ENCODE results near the gene DIP2A.

Gene DIP2A

DNA sequence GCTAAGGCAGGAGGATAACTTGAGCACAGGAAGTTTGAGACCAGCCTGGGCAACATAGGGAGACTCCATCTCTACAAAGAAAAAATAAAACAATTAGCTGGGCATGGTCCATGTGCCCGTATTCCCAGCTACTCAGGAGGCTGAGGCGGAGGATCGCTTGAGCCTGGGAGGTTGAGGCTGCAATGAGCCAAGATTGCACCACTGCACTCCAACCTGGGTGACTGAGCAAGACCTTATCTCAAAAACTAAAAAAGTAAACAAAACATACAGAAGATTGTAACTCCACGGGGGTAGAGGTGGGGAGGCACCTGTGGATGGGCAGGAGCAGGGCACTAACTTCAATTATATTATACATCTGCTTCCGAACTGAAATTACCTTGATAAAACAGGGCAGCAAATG, 141.6 kb downstream of the DIP2A start:
- no peak for DNase-seq

DNA sequence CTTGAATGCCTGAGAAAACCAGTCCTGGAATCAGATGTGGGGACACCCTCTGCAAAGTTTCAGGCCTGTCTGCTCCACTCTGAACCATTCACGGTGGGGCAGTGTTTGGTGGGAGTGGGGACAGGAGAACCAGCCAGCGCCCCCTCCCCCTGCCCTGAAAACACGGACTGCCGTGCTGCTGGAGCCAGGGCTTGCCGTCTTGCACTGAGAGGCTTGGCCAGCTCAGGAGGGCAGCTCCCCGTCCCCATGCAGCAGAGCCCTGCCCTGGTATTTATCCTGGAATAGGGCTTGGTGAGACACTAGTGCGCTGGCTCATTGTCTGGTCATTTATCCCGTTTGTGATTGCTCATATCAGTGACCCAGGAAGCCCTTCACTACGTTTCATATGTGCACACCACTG, 142.3 kb downstream of the DIP2A start:
- no peak for DNase-seq

DNA sequence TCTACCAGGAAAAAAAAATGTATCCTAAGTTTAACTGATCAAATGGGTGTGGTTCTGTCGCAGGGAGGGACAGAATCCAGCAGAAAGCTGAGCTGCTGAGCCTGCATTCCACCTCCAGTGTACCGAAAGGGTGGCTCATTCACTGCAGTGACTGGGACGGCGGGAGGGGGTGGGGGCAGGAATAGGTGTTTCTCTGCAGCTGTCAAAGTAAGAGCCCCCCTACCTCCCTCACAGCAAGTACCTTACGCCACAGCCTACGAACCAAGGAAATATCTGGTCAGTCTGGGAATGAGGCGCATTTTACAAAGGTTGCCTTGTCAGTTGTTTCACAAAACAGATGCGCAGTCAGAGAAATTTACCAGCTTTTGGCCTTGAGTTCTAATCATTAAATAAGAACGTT, 144.5 kb downstream of the DIP2A start:
- DNase-seq = no peak

DNA sequence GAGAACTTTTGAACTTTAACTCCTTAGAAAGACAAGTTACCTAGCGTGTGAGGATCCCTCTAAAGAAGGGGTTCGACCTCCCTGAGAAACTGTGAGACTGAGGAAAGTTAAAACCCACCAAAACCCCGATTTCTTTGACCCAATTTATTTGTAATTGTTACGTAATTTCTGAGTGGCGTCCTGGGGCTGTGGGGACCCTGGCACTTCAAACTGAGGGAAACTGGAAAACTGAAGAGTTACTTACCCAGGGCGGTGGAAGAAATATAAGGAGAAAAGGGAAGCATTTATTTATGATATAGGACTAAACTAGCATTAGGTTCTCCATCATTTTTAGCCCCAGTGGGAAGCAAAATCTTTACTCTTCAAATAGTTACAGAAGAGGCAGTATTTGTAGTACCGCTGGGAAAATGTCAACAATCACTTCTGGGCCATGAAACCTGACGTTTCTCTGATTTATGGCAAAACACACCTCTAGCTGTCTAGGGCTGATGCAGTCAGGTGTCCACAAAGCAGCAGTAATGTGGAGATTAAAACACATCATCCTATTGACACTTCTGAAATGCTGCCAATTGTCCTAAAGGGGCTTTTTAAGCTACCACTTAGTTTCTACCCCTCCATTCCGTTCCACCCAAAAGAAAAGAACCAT, 145.8 kb downstream of the DIP2A start:
- no peak for DNase-seq

DNA sequence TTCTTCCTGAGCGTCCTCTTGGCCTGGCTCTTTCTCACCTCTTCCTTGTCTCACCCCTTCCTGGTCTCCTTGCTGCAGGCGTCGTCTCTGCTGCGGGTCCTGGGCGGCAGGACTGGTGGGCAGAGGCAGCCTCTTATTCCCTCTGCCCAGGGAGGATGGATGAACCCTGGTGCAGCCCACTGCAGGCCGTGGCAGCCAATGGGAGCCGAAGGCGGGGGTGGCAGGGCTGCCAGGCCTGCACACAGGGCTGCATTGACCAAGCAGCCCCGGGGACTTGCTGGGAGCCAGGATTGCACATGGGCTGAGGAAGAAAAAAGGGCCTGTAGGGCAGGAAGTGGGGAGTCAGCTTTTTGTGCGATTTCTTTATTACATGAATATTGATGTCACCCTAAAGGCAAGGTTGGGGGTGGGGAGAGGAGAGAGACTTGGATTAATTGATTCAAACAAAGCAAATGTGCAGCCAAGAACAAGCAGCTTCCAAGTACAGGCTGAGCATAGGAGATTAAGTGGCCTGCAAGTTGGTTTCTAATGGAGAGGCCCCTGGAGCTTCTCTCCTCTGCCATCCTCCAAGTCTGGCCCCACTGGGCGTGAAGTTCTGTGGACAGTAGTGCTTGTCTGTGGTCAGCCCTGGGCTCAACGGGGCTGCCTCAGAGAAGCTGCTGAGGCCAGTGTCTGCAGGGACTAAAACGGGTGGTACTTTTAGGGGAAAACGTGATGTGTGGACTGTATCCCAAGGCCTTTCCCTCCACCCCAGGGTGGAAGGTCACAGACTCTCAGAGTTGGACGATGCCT, 146.5 kb downstream of the DIP2A start, which contains the start of gene S100B:
Gene S100B (minus strand): TSS at position 108 of the 792 bp plus-strand sequence. CDS start 2,667 bp downstream, outside the sequence.
- DNase-seq = no peak

DNA sequence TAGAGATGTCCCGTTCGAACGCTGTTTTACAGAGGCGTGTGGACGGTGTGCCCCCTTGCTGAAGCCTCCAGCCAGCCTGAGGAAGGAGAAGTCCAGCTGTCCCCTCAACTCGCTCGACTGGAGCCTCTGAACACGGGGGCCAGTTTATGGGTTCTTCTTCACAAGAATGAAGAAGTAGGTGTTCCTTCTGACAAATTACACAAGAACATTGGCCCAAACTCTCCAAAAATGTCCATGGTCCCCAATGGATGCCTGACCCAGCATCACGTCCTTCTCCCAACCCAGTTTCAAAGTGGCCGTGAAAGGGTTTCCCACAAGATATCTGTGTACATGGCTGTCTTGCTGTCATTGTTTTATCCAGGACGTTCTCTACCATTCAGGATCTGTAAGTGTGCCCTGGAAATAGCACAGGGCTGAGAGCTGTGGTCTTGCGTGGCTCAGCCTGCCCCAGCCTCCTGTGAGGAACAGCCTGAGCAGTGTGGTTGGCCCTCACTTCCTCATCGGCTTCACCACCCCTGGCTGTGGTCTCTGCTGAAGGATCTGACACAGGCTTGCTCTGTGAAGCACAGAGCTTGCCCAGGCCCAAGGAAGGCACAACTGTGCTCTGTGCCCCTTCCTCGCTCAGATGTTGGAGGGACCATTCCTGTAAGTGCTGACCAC, 147.2 kb downstream of the DIP2A start:
- peak; percentile 87 for DNase-seq

DNA sequence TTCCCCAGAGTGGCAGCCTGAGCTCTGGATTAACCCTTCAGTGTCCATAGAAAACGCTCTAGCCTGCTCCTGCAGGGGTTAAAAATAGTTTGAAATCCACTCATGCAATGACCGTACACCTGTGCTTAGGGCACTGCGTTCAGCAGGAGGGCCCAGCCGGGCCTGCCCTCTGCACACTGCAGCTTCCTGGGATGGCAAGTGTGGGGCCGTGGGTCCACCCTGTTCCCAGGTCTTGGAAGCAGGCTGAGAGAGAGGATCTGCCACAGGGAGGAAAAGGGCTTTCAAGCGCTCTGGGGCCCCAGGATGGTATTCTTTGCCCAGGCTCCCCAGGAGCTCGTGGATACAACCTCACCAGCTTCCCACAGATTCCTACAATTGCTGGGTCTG, 147.7 kb downstream of the DIP2A start:
- no peak for DNase-seq

DNA sequence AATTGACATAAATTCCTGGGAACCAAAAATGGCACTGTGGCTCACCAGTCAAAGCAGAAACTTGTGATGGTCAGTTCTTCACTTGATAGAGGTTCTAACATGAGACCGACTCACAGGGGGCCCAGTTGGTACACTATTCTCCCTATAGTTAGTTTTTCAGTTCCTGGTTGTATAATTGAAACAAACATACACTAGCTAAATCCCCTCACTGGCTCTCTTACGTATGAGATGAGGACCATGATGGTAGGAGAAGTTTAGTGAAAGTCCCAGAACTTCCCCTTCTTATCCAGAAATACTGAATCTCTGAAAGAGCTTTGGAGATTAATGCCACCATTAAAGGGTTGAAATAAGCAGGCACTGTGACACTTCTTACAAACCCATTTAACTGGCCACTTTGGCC, 148.9 kb downstream of the DIP2A start:
- DNase-seq = no peak

DNA sequence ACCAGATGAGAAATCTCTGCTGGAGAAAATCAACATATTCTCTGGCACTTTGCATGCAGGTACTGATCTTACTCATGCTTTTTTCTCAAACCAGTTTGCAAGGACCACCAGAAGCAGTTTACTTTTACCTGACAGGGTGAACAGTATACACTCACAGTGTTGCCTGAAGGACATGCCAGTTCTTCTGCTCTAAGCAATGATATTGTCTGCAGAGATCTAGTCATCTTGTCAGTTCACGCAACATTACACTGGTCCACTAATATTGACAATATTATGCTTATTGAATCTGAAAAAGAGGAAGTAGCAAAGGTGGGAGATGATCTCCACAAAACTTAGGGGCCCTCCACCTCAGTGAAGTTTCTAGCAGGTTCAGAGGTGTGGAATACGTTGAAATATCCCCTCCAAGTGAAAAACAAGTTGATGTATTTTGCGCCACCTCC, 150.0 kb downstream of the DIP2A start:
- DNase-seq = no peak

DNA sequence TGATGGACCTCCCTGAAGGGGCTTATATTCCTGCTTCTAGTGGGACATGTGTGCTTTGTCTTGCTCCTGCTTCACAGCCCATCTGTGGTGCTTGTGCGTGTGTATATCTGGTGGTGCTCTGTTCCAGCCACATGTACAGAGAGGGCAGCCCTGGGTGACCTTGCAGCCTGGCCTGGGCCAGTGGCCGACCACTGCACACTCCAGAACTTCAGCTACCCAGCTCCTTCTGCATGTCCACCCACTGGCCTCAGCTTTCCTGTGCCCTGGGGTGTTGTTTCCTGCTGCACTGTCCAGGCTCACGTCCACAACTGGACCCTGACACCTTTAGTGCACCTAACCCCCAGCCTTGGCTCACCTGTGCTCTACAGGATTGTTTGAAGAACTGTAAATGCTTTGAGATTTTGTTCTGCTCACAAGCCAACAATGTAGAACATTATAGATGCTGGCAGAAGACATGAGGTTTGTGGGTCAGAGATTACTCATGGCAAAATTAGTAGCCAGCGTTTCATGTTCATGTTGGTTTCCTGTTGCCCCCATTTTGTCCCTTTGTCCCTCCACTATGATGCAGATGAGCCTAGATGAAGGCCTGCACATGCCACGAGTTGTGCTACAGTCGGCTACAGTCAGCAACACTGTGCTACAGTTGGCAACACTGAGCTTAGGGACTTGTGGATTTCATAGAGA, 151.5 kb downstream of the DIP2A start:
- no peak for DNase-seq

DNA sequence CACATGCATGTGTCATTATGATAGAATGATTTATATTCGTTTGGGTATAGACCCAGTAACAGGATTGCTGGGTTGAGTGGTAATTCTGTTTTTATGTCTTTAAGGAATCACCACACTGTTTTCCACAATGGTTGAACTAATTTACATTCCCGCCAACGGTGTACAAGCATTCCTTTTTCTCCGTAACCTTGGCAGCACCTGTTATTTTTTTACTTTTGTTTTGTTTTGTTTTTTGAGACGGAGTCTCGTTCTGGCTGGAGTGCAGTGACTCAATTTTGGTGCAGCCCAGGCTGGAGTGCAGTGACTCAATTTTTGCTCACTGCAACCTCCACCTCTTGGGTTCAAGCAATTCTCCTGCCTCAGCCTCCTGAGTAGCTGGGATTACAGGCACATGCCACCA, 154.7 kb downstream of the DIP2A start:
- no peak for DNase-seq

DNA sequence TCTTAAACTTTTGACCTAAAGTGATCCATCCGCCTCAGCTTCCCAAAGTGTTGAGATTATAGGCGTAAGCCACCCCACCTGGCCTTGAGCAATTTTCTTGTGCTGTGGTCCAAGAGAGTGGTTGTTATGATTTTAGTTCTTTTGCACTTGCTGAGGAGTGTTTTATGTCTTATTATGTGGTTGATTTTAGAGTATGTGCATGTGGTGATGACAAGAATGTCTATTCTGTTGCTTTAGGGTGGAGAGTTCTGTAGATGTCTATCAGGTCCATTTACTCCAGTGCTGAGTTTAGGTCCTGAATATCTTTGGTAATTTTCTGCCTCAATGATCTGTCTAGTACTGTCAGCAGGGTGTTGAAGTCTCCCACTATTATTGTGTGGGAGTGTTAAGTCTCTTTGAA, 157.4 kb downstream of the DIP2A start:
- no peak for DNase-seq

DNA sequence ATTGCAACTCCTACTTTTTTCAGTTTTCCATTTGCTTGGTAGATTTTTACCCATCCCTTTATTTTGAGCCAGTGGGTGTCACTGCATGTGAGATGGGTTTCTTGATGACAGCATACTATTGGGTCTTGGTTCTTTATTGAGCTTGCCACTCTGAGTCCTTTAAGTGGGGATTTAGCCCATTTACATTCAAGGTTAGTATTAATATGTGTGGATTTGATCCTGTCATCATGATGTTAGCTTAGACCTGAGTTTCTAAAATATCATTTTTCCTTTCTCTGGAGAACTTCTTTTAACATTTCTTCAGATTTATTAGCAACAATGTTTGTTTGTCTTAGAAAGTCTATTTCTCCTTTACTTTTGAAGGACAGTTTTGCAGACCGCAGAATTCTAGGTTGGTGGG, 158.0 kb downstream of the DIP2A start:
- no peak for DNase-seq

DNA sequence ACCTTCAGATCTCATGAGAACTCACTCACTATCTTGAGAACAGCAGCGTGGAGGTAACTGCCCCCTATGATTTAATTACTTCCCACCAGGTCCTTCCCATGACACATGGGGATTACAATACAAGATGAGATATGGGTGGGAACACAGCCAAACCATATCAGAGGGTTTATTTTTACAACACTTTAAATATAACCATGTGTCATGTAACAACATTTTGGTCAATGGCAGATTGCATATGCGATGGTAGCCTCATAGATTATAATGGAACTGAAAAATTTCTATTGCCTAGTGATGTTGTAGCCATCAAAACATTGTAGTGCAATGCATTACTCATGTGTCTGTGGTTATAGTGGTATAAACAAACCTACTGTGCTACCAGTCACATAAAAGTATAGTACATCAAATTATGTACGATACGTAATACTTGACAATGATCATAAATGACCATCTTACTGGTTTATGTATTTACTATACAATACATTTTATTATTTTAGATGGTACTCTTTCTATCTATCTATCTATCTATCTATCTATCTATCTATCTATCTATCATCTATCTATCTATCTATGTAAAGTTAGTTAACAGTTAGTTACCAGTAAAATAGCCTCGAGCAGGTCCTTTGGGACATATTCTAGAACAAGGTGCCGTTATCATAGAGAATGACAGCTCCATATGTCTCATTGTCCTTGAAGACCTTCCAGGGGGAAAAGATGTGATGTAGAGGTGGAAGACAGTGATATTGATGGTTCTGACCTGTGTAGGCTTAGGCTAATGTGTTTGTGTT, 158.8 kb downstream of the DIP2A start:
- DNase-seq = no peak

DNA sequence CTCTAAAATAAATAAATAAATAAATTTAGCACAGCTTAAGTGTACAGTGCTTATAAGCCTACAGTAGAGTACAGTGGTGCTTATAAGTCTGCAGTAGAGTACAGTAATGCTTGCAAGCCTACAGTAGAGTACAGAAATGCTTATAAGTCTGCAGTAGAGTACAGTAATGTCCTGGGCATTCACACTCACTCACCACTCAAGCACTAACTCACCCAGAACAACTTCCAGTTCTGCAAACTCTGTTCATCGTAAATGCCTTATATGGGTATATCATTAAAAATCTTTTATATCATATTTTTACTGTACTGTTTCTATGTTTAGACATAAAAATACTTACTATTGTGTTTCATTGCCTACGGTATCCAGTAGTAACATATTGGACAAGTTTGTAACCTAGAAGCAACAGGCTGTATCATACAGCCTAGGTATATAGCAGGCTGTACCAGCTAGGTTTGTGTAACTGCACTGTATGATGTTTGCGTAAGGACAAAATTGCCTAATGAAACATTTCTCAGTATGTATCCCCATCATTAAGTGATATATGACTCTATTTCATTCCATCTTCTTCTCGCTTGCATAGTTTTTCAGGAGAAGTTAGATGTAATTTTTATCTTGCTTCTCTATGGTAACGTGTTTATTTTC, 160.2 kb downstream of the DIP2A start:
- DNase-seq = peak; percentile 16

Measured in GF-D8 (cell line).